HG02798 (cell line): ENCODE results near the gene AP1B1.

Experiments used
- ATAC-seq: cut with Tn5 transposase; IDR thresholded peaks from one replicate; pipeline ENCODE4 v1.9.1; 2021; ENCODE audit warnings: mild to moderate bottlenecking; ENCODE audit not compliant: unreplicated experiment, poor library complexity

The AP1B1 gene

GRCh38 chr22:29302681-29303465 lies 85.5 kb downstream of the AP1B1 start:
- no peak for ATAC-seq

- ATAC-seq: no peak
These were observed 86.0 kb downstream of the AP1B1 start for GRCh38 chr22:29302402-29302680.

GRCh38 chr22:29301716-29302401 lies 86.5 kb downstream of the AP1B1 start:
- no peak for ATAC-seq

- ATAC-seq: no peak
These were observed 87.4 kb downstream of the AP1B1 start for GRCh38 chr22:29300807-29301601.

GRCh38 chr22:29300467-29300806 lies 87.9 kb downstream of the AP1B1 start:
- no peak for ATAC-seq

DNA sequence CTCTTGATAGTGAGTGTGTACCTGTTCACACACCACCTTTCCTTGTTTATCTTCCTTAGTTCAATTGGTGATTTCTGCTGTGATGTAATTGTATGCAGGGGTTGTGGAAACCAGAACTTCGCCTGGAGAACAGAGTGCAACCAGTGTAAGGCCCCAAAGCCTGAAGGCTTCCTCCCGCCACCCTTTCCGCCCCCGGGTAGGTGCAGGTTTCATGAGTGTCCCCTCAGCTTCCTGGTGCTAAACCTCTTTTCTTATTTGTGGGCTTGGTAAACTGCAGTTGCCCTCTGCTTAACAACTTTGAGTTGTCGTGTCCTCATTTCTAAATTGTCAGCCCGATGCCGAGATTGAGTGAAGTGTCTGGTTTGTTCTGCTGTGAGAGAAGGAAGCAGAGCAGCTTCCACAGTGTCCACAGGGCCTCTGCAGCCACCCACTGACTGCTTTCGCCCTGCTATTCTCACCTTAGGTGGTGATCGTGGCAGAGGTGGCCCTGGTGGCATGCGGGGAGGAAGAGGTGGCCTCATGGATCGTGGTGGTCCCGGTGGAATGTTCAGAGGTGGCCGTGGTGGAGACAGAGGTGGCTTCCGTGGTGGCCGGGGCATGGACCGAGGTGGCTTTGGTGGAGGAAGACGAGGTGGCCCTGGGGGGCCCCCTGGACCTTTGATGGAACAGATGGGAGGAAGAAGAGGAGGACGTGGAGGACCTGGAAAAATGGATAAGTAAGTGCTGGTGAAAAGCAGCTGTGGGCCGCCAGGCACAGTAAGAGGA lies 89.1 kb downstream of the AP1B1 start:
- ATAC-seq: no peak

DNA sequence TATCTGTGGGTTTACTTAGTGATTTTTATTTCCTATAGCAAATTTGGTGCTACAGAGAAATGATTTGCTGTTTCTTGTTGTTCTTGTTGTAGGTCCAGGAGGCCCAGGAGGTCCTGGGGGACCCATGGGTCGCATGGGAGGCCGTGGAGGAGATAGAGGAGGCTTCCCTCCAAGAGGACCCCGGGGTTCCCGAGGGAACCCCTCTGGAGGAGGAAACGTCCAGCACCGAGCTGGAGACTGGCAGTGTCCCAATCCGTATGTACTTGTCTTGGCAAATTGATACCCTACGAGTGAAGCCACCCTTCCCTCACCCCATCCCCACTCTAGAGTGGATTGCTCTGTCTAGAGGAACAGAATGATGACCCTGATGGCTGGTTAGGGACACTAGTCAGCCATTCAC lies 89.7 kb downstream of the AP1B1 start:
- ATAC-seq: no peak

DNA sequence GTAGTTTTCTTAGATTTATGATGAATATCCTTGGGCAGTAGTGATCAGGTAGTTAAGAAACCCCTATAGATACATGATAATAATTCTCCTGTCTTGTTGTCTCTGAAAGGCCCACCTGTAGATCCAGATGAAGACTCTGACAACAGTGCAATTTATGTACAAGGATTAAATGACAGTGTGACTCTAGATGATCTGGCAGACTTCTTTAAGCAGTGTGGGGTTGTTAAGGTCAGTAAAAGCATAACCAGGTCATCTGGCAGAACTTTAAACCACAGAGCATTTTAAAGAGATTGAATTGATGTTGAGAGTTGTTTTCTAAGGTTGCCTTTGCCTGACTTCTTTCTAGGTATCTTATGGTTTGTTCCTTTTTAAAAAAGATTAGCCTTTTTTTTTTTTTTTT lies 96.0 kb downstream of the AP1B1 start:
- no peak for ATAC-seq

DNA sequence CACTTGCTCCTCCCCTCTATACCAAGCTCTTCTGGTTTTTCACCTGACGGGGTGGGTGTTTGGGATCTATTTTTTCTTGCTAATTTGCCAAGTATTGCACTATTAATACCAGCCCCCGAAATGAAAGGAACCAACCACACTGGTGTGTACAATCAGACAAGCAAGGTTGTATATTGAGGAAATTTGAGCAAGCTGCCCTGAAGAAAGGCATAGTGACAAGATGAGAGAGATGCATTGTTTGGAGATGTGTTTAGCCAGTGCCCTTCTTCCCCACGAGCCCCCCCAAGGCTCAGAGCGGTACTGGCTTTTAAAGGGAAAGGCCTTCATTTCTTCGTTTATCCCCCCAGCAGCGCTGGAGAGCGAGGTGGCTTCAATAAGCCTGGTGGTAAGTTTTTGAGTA lies 97.2 kb downstream of the AP1B1 start:
- no peak for ATAC-seq

DNA sequence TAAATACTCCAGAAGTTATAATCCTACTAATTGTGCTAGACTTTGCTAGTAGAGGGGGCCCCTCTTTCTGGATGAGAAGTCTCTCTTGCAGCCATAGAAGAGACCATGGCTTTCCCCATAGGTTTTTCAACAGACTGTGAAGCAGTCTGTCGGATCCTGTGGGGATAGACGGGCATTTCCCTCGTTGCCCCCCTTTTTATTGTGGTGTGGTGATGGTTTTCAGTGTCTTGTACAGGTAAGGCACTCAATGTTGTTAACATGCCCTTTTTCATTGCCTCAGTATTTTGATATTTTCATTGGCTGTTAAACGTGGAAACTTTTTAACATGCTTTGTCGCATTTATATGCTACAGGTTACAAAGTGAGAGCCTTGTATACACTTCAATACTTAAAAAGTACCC lies 98.3 kb downstream of the AP1B1 start:
- no peak for ATAC-seq

- no peak for ATAC-seq
These were observed 99.5 kb downstream of the AP1B1 start for GRCh38 chr22:29288837-29289236.

DNA sequence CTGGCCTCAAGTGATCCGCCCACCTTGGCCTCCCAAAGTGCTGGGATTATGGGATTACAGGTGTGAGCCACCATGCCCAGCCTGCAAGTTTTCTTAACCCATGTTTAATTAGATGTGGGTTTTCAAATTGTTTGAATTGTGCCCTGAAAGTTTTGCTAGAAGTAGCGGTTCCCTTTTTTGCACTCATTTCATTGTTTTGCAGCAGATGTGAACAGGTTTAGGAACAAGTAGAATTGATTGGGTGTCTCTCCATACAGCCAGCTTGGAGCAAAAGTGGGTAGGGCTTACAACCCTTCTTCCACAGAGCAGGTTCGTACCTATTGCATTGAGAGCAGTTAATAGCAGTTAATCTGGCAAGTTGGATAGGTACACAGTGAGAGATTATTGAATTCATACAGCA lies 104.2 kb downstream of the AP1B1 start:
- ATAC-seq: no peak

- ATAC-seq: no peak
These were observed 110.4 kb downstream of the AP1B1 start for GRCh38 chr22:29277927-29278326.
